ENCODE measurements around the gene ASB14. TPM values are rescaled to one million over a fixed set of nuclear protein-coding genes. Genes with fewer than 3 reads are reported as not detected.
"Not testable (repeated sequence)": the region's sequence is repeated elsewhere in the genome, so short reads cannot be mapped to it uniquely, and the experiment has no call there.

Gene ASB14
- total RNA-seq (not detected), polyA plus RNA-seq (ENCODE audit: insufficient read depth, low read depth, low replicate concordance) (not detected)
- long read RNA-seq, donor 1, result 0 reads
- long read RNA-seq, donor 2, result 0 reads
- long read RNA-seq, donor 3, result 0 reads
- long read RNA-seq, donor 4, result 0 reads
- long read RNA-seq, donor 5, result 0 reads
- long read RNA-seq, donor 6, result 0 reads
- long read RNA-seq, donor 7, partial matches to known transcripts, result 0 of 1 reads
- long read RNA-seq, donor 7, other reads (novel, unspliced or antisense), result 1 of 1 reads
- long read RNA-seq, donor 8, result 0 reads
- long read RNA-seq, donor 9, result 0 reads
- long read RNA-seq, donor 10, result 0 reads

- no peaks in the 10 kb centered on the region for H3K36me3 ChIP-seq (ENCODE audit: control insufficient read depth in 2 of 3, insufficient read depth in 3 of 3, low read length in 3 of 3)
- no peak for TF ChIP-seq CTCF (IDR thresholded peaks at IDR 0.05; ENCODE audit: borderline replicate concordance, extremely low read depth, insufficient read depth)
- no peaks in the 10 kb centered on the region for H3K9me3 ChIP-seq (ENCODE audit: control insufficient read depth in 2 of 3, insufficient read depth in 1 of 3, low read length in 3 of 3)
- no peak within 1 kb of the TSS for H3K4me3 ChIP-seq (ENCODE audit: low read length in 3 of 3)
- intact Hi-C loops (cut with DNase I), result no loop called here
- no peak within 1 kb of the TSS for H3K9ac ChIP-seq (ENCODE audit: low read length in 3 of 3)
- H3K4me1 ChIP-seq (ENCODE audit: control insufficient read depth in 2 of 3, insufficient read depth in 2 of 3, low read depth in 1 of 3, low read length in 3 of 3), result no peaks in the 10 kb centered on the region
- no peak for DNase-seq
- no peak for FAIRE-seq
- H3K27ac ChIP-seq (ENCODE audit: low read depth in 2 of 2, low read length in 2 of 2), result no peak within 1 kb of the TSS
- H3K27me3 ChIP-seq (ENCODE audit: control insufficient read depth, insufficient read depth, low read length), result no peaks in the 10 kb centered on the region
These were observed at the start of gene ASB14 for GRCh38 chr3:57292159-57292896. Gene ASB14 (minus strand): TSS chr3:57292685. CDS start chr3:57292033, 652 bp downstream.

GRCh38 chr3:57339071-57339642 lies 46.7 kb upstream of the ASB14 start:
- H3K27ac ChIP-seq (ENCODE audit: low read depth in 2 of 2, low read length in 2 of 2); H3K27me3 ChIP-seq (ENCODE audit: control insufficient read depth, insufficient read depth, low read length); FAIRE-seq; H3K9ac ChIP-seq (ENCODE audit: low read length in 3 of 3); H3K4me3 ChIP-seq (ENCODE audit: low read length in 3 of 3); H3K36me3 ChIP-seq (ENCODE audit: control insufficient read depth in 2 of 3, insufficient read depth in 3 of 3, low read length in 3 of 3); H3K9me3 ChIP-seq (ENCODE audit: control insufficient read depth in 2 of 3, insufficient read depth in 1 of 3, low read length in 3 of 3); H3K4me1 ChIP-seq (ENCODE audit: control insufficient read depth in 2 of 3, insufficient read depth in 2 of 3, low read depth in 1 of 3, low read length in 3 of 3); DNase-seq; intact Hi-C loops (cut with DNase I): not testable (repeated sequence)

- H3K9ac ChIP-seq (ENCODE audit: low read length in 3 of 3); H3K4me3 ChIP-seq (ENCODE audit: low read length in 3 of 3); H3K27me3 ChIP-seq (ENCODE audit: control insufficient read depth, insufficient read depth, low read length); H3K4me1 ChIP-seq (ENCODE audit: control insufficient read depth in 2 of 3, insufficient read depth in 2 of 3, low read depth in 1 of 3, low read length in 3 of 3); intact Hi-C loops (cut with DNase I); FAIRE-seq; H3K9me3 ChIP-seq (ENCODE audit: control insufficient read depth in 2 of 3, insufficient read depth in 1 of 3, low read length in 3 of 3); H3K36me3 ChIP-seq (ENCODE audit: control insufficient read depth in 2 of 3, insufficient read depth in 3 of 3, low read length in 3 of 3); H3K27ac ChIP-seq (ENCODE audit: low read depth in 2 of 2, low read length in 2 of 2): not testable (repeated sequence)
- DNase-seq, result peak in 1 of 5 donors; percentile 69
These were observed 46.0 kb upstream of the ASB14 start for GRCh38 chr3:57338272-57339070.

- no peak for FAIRE-seq
These were observed 42.9 kb upstream of the ASB14 start for GRCh38 chr3:57335283-57335938.

More at GRCh38 chr3:57335283-57335938, 42.9 kb upstream of the ASB14 start:
- Histone ChIP-seq H3K4me3 (ENCODE audit: low read length in 3 of 3) (no peak overlapping the region), H3K4me1 (ENCODE audit: control insufficient read depth in 2 of 3, insufficient read depth in 2 of 3, low read depth in 1 of 3, low read length in 3 of 3) (no peaks in the 10 kb centered on the region), H3K36me3 (ENCODE audit: control insufficient read depth in 2 of 3, insufficient read depth in 3 of 3, low read length in 3 of 3) (no peaks in the 10 kb centered on the region), H3K27ac (ENCODE audit: low read depth in 2 of 2, low read length in 2 of 2) (no peak overlapping the region), H3K9ac (ENCODE audit: low read length in 3 of 3) (no peak overlapping the region), H3K9me3 (ENCODE audit: control insufficient read depth in 2 of 3, insufficient read depth in 1 of 3, low read length in 3 of 3) (no peaks in the 10 kb centered on the region), H3K27me3 (ENCODE audit: control insufficient read depth, insufficient read depth, low read length) (no peaks in the 10 kb centered on the region)
- intact Hi-C loops (cut with DNase I), result no loop called here
- no peak for DNase-seq
- no peak for TF ChIP-seq CTCF (IDR thresholded peaks at IDR 0.05; ENCODE audit: borderline replicate concordance, extremely low read depth, insufficient read depth)
